Right lung (tissue), 5 donors: ENCODE measurements around the gene MCTP2. TPM values are rescaled to one million over a fixed set of nuclear protein-coding genes. Genes with fewer than 3 reads are reported as not detected.

Source experiments
- DNase-seq, 2 donors: peaks; one replicate each; pipeline ENCODE4 v3.0.0-alpha.2; 2013
- polyA plus RNA-seq, 5 donors: library from polyadenylated mRNA; unstranded; fragments of 120-200 nt; gene quantifications; one replicate each; pipeline versions ENCODE4 v1.2.1 to v1.2.3, GENCODE V29; 2013; ENCODE audit warnings: inconsistent platforms in 1 of 5, low replicate concordance in 1 of 5; ENCODE audit not compliant: insufficient read length in 5 of 5, insufficient read depth in 1 of 5

MCTP2 gene
- polyA plus RNA-seq, 5 donors = 27.9 to 43.8 (median 36.2) TPM

GRCh38 chr15:94296717-94297116 lies 65.4 kb downstream of the MCTP2 start:
- DNase-seq = no peak

GRCh38 chr15:94297558-94297957 lies 66.2 kb downstream of the MCTP2 start:
- peak in 1 of 2 donors; percentile 13 for DNase-seq

GRCh38 chr15:94298364-94298763 lies 67.0 kb downstream of the MCTP2 start:
- DNase-seq = no peak

- DNase-seq = no peak
These were observed 69.3 kb downstream of the MCTP2 start for GRCh38 chr15:94300612-94301011.

- no peak for DNase-seq
These were observed 73.8 kb downstream of the MCTP2 start for GRCh38 chr15:94305133-94305532.

- no peak for DNase-seq
These were observed 75.6 kb downstream of the MCTP2 start for GRCh38 chr15:94306700-94307650.

GRCh38 chr15:94312946-94313345 lies 81.6 kb downstream of the MCTP2 start:
- no peak for DNase-seq

- no peak for DNase-seq
These were observed 83.3 kb downstream of the MCTP2 start for GRCh38 chr15:94314639-94315038.

GRCh38 chr15:94317211-94317610 lies 85.8 kb downstream of the MCTP2 start:
- no peak for DNase-seq

- no peak for DNase-seq
These were observed 90.8 kb downstream of the MCTP2 start for GRCh38 chr15:94322141-94322540.

GRCh38 chr15:94323076-94323475 lies 91.7 kb downstream of the MCTP2 start:
- no peak for DNase-seq

- peak; percentile 57 to 68 for DNase-seq
These were observed 92.9 kb downstream of the MCTP2 start for GRCh38 chr15:94324117-94324826.

GRCh38 chr15:94324835-94325767 lies 93.7 kb downstream of the MCTP2 start:
- DNase-seq = no peak

GRCh38 chr15:94327356-94327936 lies 96.1 kb downstream of the MCTP2 start:
- DNase-seq = peak; percentile 26 to 35

GRCh38 chr15:94331731-94332130 lies 100.4 kb downstream of the MCTP2 start:
- DNase-seq = no peak

GRCh38 chr15:94335616-94336015 lies 104.3 kb downstream of the MCTP2 start:
- no peak for DNase-seq

GRCh38 chr15:94336817-94337467 lies 105.6 kb downstream of the MCTP2 start:
- no peak for DNase-seq

GRCh38 chr15:94338243-94338846 lies 107.0 kb downstream of the MCTP2 start:
- DNase-seq = no peak

- no peak for DNase-seq
These were observed 114.9 kb downstream of the MCTP2 start for GRCh38 chr15:94346282-94346681.

- no peak for DNase-seq
These were observed 116.7 kb downstream of the MCTP2 start for GRCh38 chr15:94348084-94348483.
